GM12874 (cell line): ENCODE data around the gene LRRC14B.

Source experiments
- TF ChIP-seq, protein P1 (sequence below): IDR thresholded peaks from 2 replicates; pipeline ENCODE4 v1.5.1; 2011; ENCODE audit warnings: low read depth, mild to moderate bottlenecking, control low read depth, low read length, moderate library complexity; ENCODE audit not compliant: insufficient read depth

The LRRC14B gene

DNA sequence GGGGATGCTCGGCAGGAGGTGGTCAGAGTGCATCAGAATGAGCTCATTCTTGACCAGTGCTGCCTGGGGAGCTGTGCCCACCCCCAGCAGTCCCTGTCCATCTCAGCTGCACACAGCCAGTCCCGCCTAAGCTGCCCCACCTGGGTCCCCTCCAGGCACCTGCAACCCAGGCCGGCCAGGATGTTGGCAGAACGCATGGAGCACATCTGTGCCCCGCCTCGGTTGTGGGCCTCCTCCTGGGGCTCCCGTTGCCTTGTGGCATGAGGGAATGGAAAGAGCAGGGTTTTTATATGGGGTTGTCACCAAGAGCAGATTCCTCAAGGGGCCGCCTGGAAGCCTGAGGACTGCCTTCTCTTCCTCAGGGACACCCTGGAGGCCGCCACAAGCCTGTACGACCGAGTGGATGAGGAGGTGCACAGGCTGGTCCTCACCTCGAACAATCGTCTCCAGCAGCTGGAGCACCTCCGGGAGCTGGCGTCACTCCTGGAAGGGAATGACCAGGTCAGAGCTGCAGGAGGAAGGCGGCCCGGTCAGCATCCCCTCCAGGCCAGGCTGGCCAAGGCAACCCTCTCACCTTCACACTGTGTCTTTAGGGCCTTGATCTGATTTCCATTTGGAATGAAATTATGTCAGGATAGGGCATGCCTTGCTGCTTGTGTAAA, 34.8 kb upstream of the LRRC14B start:
- TF ChIP-seq, protein P1, sequence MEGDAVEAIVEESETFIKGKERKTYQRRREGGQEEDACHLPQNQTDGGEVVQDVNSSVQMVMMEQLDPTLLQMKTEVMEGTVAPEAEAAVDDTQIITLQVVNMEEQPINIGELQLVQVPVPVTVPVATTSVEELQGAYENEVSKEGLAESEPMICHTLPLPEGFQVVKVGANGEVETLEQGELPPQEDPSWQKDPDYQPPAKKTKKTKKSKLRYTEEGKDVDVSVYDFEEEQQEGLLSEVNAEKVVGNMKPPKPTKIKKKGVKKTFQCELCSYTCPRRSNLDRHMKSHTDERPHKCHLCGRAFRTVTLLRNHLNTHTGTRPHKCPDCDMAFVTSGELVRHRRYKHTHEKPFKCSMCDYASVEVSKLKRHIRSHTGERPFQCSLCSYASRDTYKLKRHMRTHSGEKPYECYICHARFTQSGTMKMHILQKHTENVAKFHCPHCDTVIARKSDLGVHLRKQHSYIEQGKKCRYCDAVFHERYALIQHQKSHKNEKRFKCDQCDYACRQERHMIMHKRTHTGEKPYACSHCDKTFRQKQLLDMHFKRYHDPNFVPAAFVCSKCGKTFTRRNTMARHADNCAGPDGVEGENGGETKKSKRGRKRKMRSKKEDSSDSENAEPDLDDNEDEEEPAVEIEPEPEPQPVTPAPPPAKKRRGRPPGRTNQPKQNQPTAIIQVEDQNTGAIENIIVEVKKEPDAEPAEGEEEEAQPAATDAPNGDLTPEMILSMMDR: no peak

DNA sequence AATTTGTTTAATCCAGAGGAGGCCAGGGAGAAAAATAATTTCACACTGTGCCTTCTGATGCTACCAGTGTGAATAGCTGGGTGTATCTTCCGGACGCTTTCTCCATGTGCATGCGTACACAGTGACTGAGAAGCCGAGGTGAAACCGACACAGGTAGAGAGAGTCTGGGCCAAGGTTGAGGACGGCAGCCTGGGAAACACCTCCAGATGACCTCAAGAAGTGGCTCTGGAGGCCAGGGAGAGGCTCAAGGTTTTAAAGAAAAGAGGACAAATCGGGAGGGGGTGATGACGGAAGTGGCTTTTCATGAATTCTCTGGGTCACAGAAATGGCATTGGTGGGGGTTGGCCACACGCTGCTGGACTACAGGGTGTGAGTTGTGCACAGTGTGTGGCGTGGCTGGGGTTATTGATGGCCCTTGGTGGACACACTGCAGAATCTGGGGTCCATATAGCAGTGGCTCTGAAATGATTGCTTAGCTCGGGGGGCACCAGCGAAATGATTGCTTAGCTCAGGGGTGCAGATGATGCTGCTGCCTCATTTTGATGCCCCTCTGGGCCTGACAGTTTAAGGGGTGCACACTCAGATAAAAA, 34.1 kb upstream of the LRRC14B start:
- TF ChIP-seq, protein P1: no peak

- TF ChIP-seq, protein P1: no peak
Measured at GRCh38 chr5:157801-158200, 33.5 kb upstream of the LRRC14B start.

DNA sequence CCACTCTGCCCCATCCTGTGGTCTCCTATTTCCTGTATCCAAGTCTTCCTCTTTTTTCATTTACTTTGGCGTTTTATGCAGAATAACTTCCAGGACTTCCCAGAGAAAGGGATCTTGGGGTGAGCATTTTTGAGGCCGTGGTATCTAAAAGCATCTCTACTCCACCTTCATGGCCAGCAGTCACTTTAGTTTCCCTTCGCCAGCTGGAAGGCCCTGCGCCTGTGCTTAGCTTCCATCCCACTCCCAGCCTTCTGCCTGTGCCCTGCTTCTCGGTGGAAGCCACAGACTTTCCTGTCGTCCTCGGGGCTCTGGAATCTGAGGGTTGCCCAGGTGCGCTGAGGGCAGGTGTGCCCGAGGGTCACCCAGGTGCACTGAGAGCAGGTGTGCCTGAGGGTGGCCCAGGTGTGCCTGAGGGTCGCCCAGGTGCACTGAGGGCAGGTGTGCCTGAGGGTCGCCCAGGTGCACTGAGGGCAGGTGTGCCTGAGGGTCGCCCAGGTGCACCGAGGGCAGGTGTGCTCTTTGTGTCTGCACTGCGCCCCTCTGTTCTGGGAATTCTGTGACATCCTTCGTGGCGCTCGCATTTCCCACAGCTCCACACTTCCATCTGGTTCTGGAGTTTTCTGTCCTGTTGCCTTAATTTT, 32.4 kb upstream of the LRRC14B start:
- TF ChIP-seq, protein P1: no peak

GRCh38 chr5:159448-160172, 31.7 kb upstream of the LRRC14B start:
- TF ChIP-seq, protein P1: no peak

DNA sequence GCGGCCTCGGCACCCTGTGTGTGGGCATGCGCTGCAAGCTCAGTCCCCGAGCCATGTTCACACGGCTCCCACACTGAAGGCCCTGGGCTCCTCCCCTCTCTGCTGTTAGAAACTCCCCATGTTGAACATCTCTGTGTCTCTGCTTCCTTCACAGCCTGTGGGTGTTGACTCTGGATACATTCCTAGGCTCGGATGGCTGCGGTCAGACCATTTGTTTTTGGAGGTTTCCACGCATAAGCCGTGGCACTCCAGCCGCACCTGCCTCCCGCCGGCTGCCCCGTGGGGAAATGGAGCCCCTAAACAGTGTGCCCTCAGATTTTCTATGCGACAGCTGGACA, 31.2 kb upstream of the LRRC14B start:
- TF ChIP-seq, protein P1: no peak

DNA sequence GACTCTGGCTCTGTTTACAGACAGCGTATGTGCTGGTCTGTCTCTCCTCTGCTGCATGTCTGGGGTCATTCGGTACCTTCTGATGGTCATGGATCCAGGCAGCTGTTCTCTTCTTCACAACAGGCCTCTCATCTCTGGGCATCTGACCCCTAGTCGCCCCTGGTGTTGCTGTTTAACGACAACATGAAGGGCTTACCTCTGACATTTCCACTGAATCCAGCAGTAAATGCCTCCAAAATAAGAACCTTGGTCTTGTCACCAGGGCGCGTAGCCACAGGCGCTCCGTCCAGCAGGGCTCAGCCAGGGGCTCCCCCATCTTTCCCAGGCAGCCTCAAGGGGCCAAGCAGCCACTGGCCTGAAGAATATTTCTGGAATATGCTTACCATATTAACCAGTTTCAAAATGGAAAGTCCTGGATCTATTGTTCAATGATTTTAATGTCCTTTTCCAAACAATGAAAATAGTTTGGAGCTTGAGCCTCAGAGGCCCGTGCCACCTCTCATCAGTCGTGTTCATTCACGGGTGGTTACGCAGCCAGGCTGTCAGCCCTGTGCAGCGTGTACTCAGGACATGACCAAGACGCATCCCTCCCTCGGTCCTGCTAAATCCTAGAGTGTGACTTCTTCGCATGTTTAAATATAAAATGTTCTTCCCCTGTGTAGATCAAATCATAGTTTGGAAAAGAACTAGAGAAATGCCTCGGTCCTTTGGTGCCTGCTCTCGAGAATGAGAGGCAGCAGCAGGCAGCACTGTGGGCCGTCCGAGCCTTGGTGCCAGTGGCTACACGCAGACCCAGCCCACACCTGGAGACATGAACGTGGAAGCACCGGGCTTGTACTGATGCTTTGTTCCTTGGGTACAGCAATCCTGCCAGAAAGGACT, 30.1 kb upstream of the LRRC14B start:
- TF ChIP-seq, protein P1: no peak
